ENCODE measurements around the gene TAF1L. TPM values are rescaled to one million over a fixed set of nuclear protein-coding genes. Genes with fewer than 3 reads are reported as not detected.

Gene TAF1L, protein sequence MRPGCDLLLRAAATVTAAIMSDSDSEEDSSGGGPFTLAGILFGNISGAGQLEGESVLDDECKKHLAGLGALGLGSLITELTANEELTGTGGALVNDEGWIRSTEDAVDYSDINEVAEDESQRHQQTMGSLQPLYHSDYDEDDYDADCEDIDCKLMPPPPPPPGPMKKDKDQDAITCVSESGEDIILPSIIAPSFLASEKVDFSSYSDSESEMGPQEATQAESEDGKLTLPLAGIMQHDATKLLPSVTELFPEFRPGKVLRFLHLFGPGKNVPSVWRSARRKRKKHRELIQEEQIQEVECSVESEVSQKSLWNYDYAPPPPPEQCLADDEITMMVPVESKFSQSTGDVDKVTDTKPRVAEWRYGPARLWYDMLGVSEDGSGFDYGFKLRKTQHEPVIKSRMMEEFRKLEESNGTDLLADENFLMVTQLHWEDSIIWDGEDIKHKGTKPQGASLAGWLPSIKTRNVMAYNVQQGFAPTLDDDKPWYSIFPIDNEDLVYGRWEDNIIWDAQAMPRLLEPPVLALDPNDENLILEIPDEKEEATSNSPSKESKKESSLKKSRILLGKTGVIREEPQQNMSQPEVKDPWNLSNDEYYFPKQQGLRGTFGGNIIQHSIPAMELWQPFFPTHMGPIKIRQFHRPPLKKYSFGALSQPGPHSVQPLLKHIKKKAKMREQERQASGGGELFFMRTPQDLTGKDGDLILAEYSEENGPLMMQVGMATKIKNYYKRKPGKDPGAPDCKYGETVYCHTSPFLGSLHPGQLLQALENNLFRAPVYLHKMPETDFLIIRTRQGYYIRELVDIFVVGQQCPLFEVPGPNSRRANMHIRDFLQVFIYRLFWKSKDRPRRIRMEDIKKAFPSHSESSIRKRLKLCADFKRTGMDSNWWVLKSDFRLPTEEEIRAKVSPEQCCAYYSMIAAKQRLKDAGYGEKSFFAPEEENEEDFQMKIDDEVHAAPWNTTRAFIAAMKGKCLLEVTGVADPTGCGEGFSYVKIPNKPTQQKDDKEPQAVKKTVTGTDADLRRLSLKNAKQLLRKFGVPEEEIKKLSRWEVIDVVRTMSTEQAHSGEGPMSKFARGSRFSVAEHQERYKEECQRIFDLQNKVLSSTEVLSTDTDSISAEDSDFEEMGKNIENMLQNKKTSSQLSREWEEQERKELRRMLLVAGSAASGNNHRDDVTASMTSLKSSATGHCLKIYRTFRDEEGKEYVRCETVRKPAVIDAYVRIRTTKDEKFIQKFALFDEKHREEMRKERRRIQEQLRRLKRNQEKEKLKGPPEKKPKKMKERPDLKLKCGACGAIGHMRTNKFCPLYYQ (N-terminal part only)
- polyA plus RNA-seq (2013, experiment 1 of 4), result not detected
- polyA plus RNA-seq (2013, experiment 2 of 4), result not detected
- polyA plus RNA-seq (2013, experiment 3 of 4), result not detected
- polyA plus RNA-seq (2013, experiment 4 of 4), result not detected

GRCh38 chr9:32635362-32635761, at the start of gene TAF1L:
Gene TAF1L, minus strand, starts transcription at chr9:32635669. Its CDS starts 90 bp downstream, at chr9:32635579.
- Histone ChIP-seq H3K4me1 (ENCODE audit: control insufficient read depth, insufficient read depth, low read length) (no peaks in the 10 kb centered on the region), H3K9me3 (ENCODE audit: control insufficient read depth, low read length) (no peaks in the 10 kb centered on the region), H3K27me3 (ENCODE audit: control insufficient read depth, insufficient read depth, low read length, poor library complexity, severe bottlenecking) (no peaks in the 10 kb centered on the region), H3K27ac (ENCODE audit: insufficient read depth, low read depth, low read length, poor library complexity, severe bottlenecking) (no peak within 1 kb of the TSS), H3K36me3 (ENCODE audit: control insufficient read depth, insufficient read depth, low read length) (no peaks in the 10 kb centered on the region), H3K4me3 (ENCODE audit: insufficient read depth, low read depth, low read length) (no peak within 1 kb of the TSS)
- 93 to 94% methylated on average over 22 of the region's 23 CpGs for WGBS, 2 experiments

DNA sequence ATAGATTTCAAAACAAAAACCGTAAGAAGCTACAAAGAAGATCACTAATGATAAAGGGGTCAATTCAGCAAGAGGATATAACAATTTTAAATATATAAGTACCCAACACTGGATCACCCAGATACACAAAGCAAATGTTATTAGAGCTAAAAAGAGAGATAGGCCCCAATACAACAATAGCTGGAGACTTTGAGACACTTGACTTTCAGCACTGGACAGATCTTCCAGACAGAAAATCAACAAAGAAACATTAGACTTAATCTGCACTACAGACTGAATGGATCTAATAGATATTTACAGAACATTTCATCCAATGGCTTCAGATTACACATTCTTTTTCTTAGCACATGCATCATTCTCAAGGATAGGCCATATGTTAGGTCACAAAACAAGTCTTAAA, 46.3 kb upstream of the TAF1L start:
- no peak overlapping the region for H3K27ac ChIP-seq (ENCODE audit: insufficient read depth, low read depth, low read length, poor library complexity, severe bottlenecking)
- no peak overlapping the region for H3K4me3 ChIP-seq (ENCODE audit: insufficient read depth, low read depth, low read length)
- H3K4me1 ChIP-seq (ENCODE audit: control insufficient read depth, insufficient read depth, low read length), result no peaks in the 10 kb centered on the region
- H3K36me3 ChIP-seq (ENCODE audit: control insufficient read depth, insufficient read depth, low read length), result no peaks in the 10 kb centered on the region
- H3K9me3 ChIP-seq (ENCODE audit: control insufficient read depth, low read length), result no peaks in the 10 kb centered on the region
- no CpG with 5 or more reads among the region's 1 CpG for WGBS, 2 experiments
- H3K27me3 ChIP-seq (ENCODE audit: control insufficient read depth, insufficient read depth, low read length, poor library complexity, severe bottlenecking), result no peaks in the 10 kb centered on the region

DNA sequence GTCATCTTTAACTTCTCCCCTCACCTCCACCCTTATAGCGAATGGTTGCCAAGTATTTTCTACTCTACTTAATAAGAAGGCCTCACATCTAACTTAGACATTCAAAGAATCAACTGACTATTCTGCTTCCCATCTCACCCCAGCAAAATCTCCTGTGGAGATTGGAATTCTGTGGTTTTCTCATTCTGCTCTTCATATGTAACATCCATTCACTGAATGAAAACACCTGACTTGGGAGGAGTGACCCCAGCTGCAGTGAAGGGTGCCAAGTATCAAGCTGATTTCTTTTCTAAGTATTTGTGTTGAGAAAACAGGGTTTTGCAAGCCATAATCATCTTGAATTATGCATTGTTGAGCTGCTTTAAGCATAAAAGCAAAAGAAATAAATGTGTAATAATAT, 42.5 kb upstream of the TAF1L start:
- Histone ChIP-seq H3K9me3 (ENCODE audit: control insufficient read depth, low read length) (no peaks in the 10 kb centered on the region), H3K27ac (ENCODE audit: insufficient read depth, low read depth, low read length, poor library complexity, severe bottlenecking) (no peak overlapping the region), H3K4me1 (ENCODE audit: control insufficient read depth, insufficient read depth, low read length) (no peaks in the 10 kb centered on the region), H3K36me3 (ENCODE audit: control insufficient read depth, insufficient read depth, low read length) (no peaks in the 10 kb centered on the region), H3K4me3 (ENCODE audit: insufficient read depth, low read depth, low read length) (no peak overlapping the region), H3K27me3 (ENCODE audit: control insufficient read depth, insufficient read depth, low read length, poor library complexity, severe bottlenecking) (no peaks in the 10 kb centered on the region)
- WGBS, 2 experiments, result 88 to 95% methylated on average over 1 of the region's 1 CpG

DNA sequence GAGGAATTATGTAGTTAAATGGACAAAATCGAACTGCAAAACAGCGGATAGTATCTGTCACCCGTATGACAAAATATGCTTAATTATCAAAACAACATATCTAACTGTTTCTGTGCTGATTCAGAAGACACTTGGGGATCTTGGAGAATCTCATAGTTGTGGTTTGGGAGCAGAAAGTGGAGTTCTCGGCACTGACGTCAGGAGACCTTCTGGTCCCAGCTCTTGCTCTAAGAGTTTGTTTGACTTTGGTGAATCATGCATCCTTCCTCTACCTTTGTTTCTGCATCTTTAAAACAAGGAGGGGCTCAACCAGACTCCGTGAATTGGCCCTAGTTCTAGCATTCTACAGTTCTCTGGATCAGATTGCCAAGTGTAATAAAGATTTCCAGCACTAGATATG, 37.0 kb upstream of the TAF1L start:
- Histone ChIP-seq H3K27me3 (ENCODE audit: control insufficient read depth, insufficient read depth, low read length, poor library complexity, severe bottlenecking) (no peaks in the 10 kb centered on the region), H3K9me3 (ENCODE audit: control insufficient read depth, low read length) (no peaks in the 10 kb centered on the region), H3K4me1 (ENCODE audit: control insufficient read depth, insufficient read depth, low read length) (no peaks in the 10 kb centered on the region), H3K36me3 (ENCODE audit: control insufficient read depth, insufficient read depth, low read length) (no peaks in the 10 kb centered on the region), H3K4me3 (ENCODE audit: insufficient read depth, low read depth, low read length) (no peak overlapping the region), H3K27ac (ENCODE audit: insufficient read depth, low read depth, low read length, poor library complexity, severe bottlenecking) (no peak overlapping the region)
- WGBS, 2 experiments, result 96 to 98% methylated on average over 3 to 6 of the region's 6 CpGs

DNA sequence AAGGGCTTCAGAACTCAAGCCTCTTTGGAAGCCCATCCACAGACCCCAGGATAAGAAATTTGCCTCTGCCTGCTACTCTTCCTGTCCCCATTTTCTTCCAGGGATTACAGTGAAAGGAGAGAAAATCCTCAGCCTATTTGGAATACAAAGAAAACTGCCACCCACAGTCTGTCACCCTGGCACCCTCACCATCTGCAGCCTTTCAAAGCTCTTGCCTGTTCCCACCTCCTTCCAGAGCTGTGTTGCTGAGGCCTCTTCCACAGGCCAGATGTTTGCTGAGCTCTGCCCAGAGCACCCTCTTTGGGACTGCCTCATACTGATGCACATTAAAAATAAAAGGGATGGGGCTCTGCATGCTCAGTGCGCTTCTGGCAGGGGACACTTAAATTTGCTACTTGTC, 35.9 kb upstream of the TAF1L start:
- H3K36me3 ChIP-seq (ENCODE audit: control insufficient read depth, insufficient read depth, low read length), result no peaks in the 10 kb centered on the region
- H3K9me3 ChIP-seq (ENCODE audit: control insufficient read depth, low read length), result no peaks in the 10 kb centered on the region
- H3K27ac ChIP-seq (ENCODE audit: insufficient read depth, low read depth, low read length, poor library complexity, severe bottlenecking), result no peak overlapping the region
- H3K4me1 ChIP-seq (ENCODE audit: control insufficient read depth, insufficient read depth, low read length), result no peaks in the 10 kb centered on the region
- no peak overlapping the region for H3K4me3 ChIP-seq (ENCODE audit: insufficient read depth, low read depth, low read length)
- WGBS, 2 experiments, result 92 to 97% methylated on average over 1 of the region's 1 CpG
- H3K27me3 ChIP-seq (ENCODE audit: control insufficient read depth, insufficient read depth, low read length, poor library complexity, severe bottlenecking), result no peaks in the 10 kb centered on the region

- H3K27me3 ChIP-seq (ENCODE audit: control insufficient read depth, insufficient read depth, low read length, poor library complexity, severe bottlenecking), result no peaks in the 10 kb centered on the region
- WGBS, 2 experiments, result 83% methylated on average over 2 to 3 of the region's 3 CpGs
- no peaks in the 10 kb centered on the region for H3K9me3 ChIP-seq (ENCODE audit: control insufficient read depth, low read length)
- no peak overlapping the region for H3K4me3 ChIP-seq (ENCODE audit: insufficient read depth, low read depth, low read length)
- no peaks in the 10 kb centered on the region for H3K36me3 ChIP-seq (ENCODE audit: control insufficient read depth, insufficient read depth, low read length)
- H3K27ac ChIP-seq (ENCODE audit: insufficient read depth, low read depth, low read length, poor library complexity, severe bottlenecking), result no peak overlapping the region
- no peaks in the 10 kb centered on the region for H3K4me1 ChIP-seq (ENCODE audit: control insufficient read depth, insufficient read depth, low read length)
Observed at GRCh38 chr9:32665101-32665500, 29.6 kb upstream of the TAF1L start.

GRCh38 chr9:32663741-32664140, 28.3 kb upstream of the TAF1L start:
- 77 to 84% methylated on average over 2 to 3 of the region's 3 CpGs for WGBS, 2 experiments
- Histone ChIP-seq H3K9me3 (ENCODE audit: control insufficient read depth, low read length) (no peaks in the 10 kb centered on the region), H3K36me3 (ENCODE audit: control insufficient read depth, insufficient read depth, low read length) (no peaks in the 10 kb centered on the region), H3K4me1 (ENCODE audit: control insufficient read depth, insufficient read depth, low read length) (no peaks in the 10 kb centered on the region), H3K4me3 (ENCODE audit: insufficient read depth, low read depth, low read length) (no peak overlapping the region), H3K27ac (ENCODE audit: insufficient read depth, low read depth, low read length, poor library complexity, severe bottlenecking) (no peak overlapping the region), H3K27me3 (ENCODE audit: control insufficient read depth, insufficient read depth, low read length, poor library complexity, severe bottlenecking) (no peaks in the 10 kb centered on the region)

GRCh38 chr9:32647671-32648070, 12.2 kb upstream of the TAF1L start:
- no peaks in the 10 kb centered on the region for H3K4me1 ChIP-seq (ENCODE audit: control insufficient read depth, insufficient read depth, low read length)
- H3K27ac ChIP-seq (ENCODE audit: insufficient read depth, low read depth, low read length, poor library complexity, severe bottlenecking), result no peak overlapping the region
- no peaks in the 10 kb centered on the region for H3K27me3 ChIP-seq (ENCODE audit: control insufficient read depth, insufficient read depth, low read length, poor library complexity, severe bottlenecking)
- H3K36me3 ChIP-seq (ENCODE audit: control insufficient read depth, insufficient read depth, low read length), result no peaks in the 10 kb centered on the region
- 95 to 97% methylated on average over 2 of the region's 2 CpGs for WGBS, 2 experiments
- H3K9me3 ChIP-seq (ENCODE audit: control insufficient read depth, low read length), result no peaks in the 10 kb centered on the region
- H3K4me3 ChIP-seq (ENCODE audit: insufficient read depth, low read depth, low read length), result no peak overlapping the region

- Histone ChIP-seq H3K4me1 (ENCODE audit: control insufficient read depth, insufficient read depth, low read length) (no peaks in the 10 kb centered on the region), H3K27ac (ENCODE audit: insufficient read depth, low read depth, low read length, poor library complexity, severe bottlenecking) (no peak overlapping the region), H3K36me3 (ENCODE audit: control insufficient read depth, insufficient read depth, low read length) (no peaks in the 10 kb centered on the region), H3K9me3 (ENCODE audit: control insufficient read depth, low read length) (no peaks in the 10 kb centered on the region), H3K4me3 (ENCODE audit: insufficient read depth, low read depth, low read length) (no peak overlapping the region), H3K27me3 (ENCODE audit: control insufficient read depth, insufficient read depth, low read length, poor library complexity, severe bottlenecking) (no peaks in the 10 kb centered on the region)
- 88 to 91% methylated on average over 2 of the region's 2 CpGs for WGBS, 2 experiments
Observed at GRCh38 chr9:32644698-32645097, 9.2 kb upstream of the TAF1L start.
